Neural progenitor cell (in vitro differentiated cells): ENCODE results near the gene KAZN. TPM values are rescaled to one million over a fixed set of nuclear protein-coding genes. Genes with fewer than 3 reads are reported as not detected.

Experiments used
- DNase-seq: peaks from one replicate; pipeline ENCODE4 v3.0.0-alpha.2; 2016; ENCODE audit warnings: low spot score
- H2AFZ ChIP-seq: fragments of 200-600 bp; sonication (generic); replicated peaks from 2 replicates; pipeline ENCODE4 v1.6.1; 2016; ENCODE audit warnings: antibody characterized with exemption
- H3F3A ChIP-seq: fragments of 200-600 bp; sonication (generic); 2 replicates; pipeline ENCODE4 v1.6.1; 2016; ENCODE audit warnings: antibody characterized with exemption, low read depth
- H3K27ac ChIP-seq: fragments of 200-600 bp; sonication (generic); 2 replicates; pipeline ENCODE4 v1.5.1; 2016; ENCODE audit warnings: mild to moderate bottlenecking
- H3K27me3 ChIP-seq: fragments of 200-600 bp; sonication (generic); 2 replicates; pipeline ENCODE4 v1.6.1; 2016; ENCODE audit warnings: mild to moderate bottlenecking, moderate library complexity
- H3K36me3 ChIP-seq: fragments of 200-600 bp; sonication (generic); 2 replicates; pipeline ENCODE4 v1.5.1; 2016
- H3K4me1 ChIP-seq: fragments of 200-600 bp; sonication (generic); 2 replicates; pipeline ENCODE4 v1.6.1; 2016; ENCODE audit warnings: mixed run types
- H3K4me2 ChIP-seq: fragments of 200-600 bp; sonication (generic); 2 replicates; pipeline ENCODE4 v1.6.1; 2016
- H3K4me3 ChIP-seq: fragments of 200-600 bp; sonication (generic); 2 replicates; pipeline ENCODE4 v1.5.1; 2016
- H3K79me2 ChIP-seq: fragments of 200-600 bp; sonication (generic); 2 replicates; pipeline ENCODE4 v1.6.1; 2016; ENCODE audit warnings: low read depth
- H3K9ac ChIP-seq: fragments of 200-600 bp; sonication (generic); 2 replicates; pipeline ENCODE4 v1.6.1; 2016
- H3K9me3 ChIP-seq: fragments of 200-600 bp; sonication (generic); 2 replicates; pipeline ENCODE4 v1.5.1; 2016; ENCODE audit warnings: low read depth
- H4K20me1 ChIP-seq: fragments of 200-600 bp; sonication (generic); 2 replicates; pipeline ENCODE4 v1.6.1; 2016; ENCODE audit warnings: low read depth
- H3K27ac Mint-ChIP-seq: 3 replicates; pipeline ENCODE4 v1.8.0; 2021; ENCODE audit warnings: mixed read lengths
- H3K27me3 Mint-ChIP-seq: 2 replicates; pipeline ENCODE4 v1.8.0; 2022; ENCODE audit warnings: low read depth, mild to moderate bottlenecking, inconsistent platforms, moderate library complexity, mixed read lengths; ENCODE audit not compliant: insufficient read depth
- H3K36me3 Mint-ChIP-seq: 3 replicates; pipeline ENCODE4 v1.8.0; 2021; ENCODE audit warnings: mixed read lengths
- H3K4me1 Mint-ChIP-seq: 3 replicates; pipeline ENCODE4 v1.8.0; 2021; ENCODE audit warnings: mixed read lengths
- H3K4me3 Mint-ChIP-seq: 3 replicates; pipeline ENCODE4 v1.8.0; 2021; ENCODE audit warnings: mild to moderate bottlenecking, moderate library complexity, mixed read lengths
- H3K9me3 Mint-ChIP-seq: 3 replicates; pipeline ENCODE4 v1.8.0; 2020; ENCODE audit warnings: mixed read lengths
- EZH2 ChIP-seq: fragments of 200-600 bp; sonication (generic); IDR thresholded peaks from 2 replicates; pipeline ENCODE4 v1.6.1; 2017; ENCODE audit warnings: antibody characterized with exemption, mild to moderate bottlenecking, moderate library complexity
- EZH2phosphoT487 ChIP-seq: fragments of 200-600 bp; sonication (generic); IDR thresholded peaks from 2 replicates; pipeline ENCODE4 v1.6.1; 2017; ENCODE audit warnings: antibody characterized with exemption
- total RNA-seq: library from RNA; depleted of rRNA; stranded (reverse); fragments of >200 nt; gene quantifications from 2 replicates; pipeline ENCODE4 v1.2.3, GENCODE V29; 2015; ENCODE audit warnings: low replicate concordance
- TF ChIP-seq, protein P1 (sequence below): fragments of 200-600 bp; sonication (generic); IDR thresholded peaks from 2 replicates; pipeline ENCODE4 v1.5.1; 2017; ENCODE audit warnings: antibody characterized with exemption, mild to moderate bottlenecking

KAZN gene
- total RNA-seq, 1 donor from 2014 or later: 6.1 TPM

DNA sequence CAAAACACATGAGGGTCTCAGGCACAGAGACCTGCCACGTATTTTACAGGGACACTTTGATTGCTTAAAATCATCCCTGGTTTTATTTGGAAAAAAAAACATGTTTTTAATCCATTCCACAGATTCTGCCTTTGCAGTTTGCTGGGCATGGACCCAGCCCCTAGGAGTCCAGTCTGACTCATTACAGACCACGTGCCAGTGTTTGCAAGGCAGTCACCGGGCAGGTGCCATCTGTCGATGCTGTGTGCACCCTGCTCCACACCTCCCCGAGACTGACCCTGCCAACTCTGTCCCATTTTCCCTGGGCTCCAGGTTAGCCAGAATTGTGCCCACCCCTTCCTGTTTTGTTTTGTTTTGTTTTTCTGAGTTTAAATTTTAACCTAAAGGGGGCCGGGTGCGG, 406.6 kb downstream of the KAZN start:
- Histone ChIP-seq H3K36me3 (no peaks in the 10 kb centered on the region), H3K27ac (no peak overlapping the region), H3K4me1 (no peaks in the 10 kb centered on the region), H3K4me3 (no peak overlapping the region), H3F3A (no peaks in the 10 kb centered on the region), H3K79me2 (no peaks in the 10 kb centered on the region), H2AFZ (no peak overlapping the region), H3K27me3 (no peaks in the 10 kb centered on the region), H3K9ac (no peak overlapping the region), H4K20me1 (no peaks in the 10 kb centered on the region), H3K4me2 (no peak overlapping the region), H3K9me3 (no peaks in the 10 kb centered on the region)
- DNase-seq: no peak
- H3K9me3 Mint-ChIP-seq: no peaks in the 10 kb centered on the region
- H3K36me3 Mint-ChIP-seq: no peaks in the 10 kb centered on the region
- H3K4me1 Mint-ChIP-seq: peaks cover 11% of the 10 kb centered on the region
- H3K4me3 Mint-ChIP-seq: no peak overlapping the region
- TF ChIP-seq, protein P1, sequence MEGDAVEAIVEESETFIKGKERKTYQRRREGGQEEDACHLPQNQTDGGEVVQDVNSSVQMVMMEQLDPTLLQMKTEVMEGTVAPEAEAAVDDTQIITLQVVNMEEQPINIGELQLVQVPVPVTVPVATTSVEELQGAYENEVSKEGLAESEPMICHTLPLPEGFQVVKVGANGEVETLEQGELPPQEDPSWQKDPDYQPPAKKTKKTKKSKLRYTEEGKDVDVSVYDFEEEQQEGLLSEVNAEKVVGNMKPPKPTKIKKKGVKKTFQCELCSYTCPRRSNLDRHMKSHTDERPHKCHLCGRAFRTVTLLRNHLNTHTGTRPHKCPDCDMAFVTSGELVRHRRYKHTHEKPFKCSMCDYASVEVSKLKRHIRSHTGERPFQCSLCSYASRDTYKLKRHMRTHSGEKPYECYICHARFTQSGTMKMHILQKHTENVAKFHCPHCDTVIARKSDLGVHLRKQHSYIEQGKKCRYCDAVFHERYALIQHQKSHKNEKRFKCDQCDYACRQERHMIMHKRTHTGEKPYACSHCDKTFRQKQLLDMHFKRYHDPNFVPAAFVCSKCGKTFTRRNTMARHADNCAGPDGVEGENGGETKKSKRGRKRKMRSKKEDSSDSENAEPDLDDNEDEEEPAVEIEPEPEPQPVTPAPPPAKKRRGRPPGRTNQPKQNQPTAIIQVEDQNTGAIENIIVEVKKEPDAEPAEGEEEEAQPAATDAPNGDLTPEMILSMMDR: no peak
- TF ChIP-seq EZH2phosphoT487 (no peak), EZH2 (no peak)
- H3K27me3 Mint-ChIP-seq: peaks cover 6% of the 10 kb centered on the region
- H3K27ac Mint-ChIP-seq: no peak overlapping the region

DNA sequence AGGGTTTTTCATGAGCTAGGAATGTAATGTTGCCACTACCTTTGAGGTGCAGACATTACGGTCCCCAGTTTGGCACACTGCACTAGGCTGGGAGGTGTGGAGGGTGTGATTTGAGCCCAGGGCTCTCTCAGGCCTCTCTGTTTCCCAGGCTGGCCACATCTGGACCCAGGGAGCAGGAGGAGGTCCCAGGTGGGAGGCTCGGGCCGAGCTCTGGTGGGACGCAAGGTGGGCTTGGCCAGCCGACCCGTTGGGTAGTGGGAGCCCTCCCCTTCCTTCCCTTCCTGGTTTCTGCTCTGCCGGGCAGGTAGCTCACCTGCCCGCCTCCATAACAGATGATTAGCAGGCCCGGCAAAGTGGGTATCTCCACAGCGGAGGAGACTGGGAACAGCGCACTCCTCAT, 408.9 kb downstream of the KAZN start:
- Histone ChIP-seq H3K79me2 (no peaks in the 10 kb centered on the region), H3K27me3 (no peaks in the 10 kb centered on the region), H3K27ac (no peak overlapping the region), H3K4me2 (no peak overlapping the region), H3K9ac (no peak overlapping the region), H3F3A (peaks cover 5% of the 10 kb centered on the region), H2AFZ (no peak overlapping the region), H3K4me3 (no peak overlapping the region), H3K4me1 (peaks cover 12% of the 10 kb centered on the region), H3K36me3 (no peaks in the 10 kb centered on the region), H4K20me1 (no peaks in the 10 kb centered on the region), H3K9me3 (no peaks in the 10 kb centered on the region)
- Mint-ChIP-seq H3K4me3 (no peak overlapping the region), H3K36me3 (peaks cover 4% of the 10 kb centered on the region), H3K9me3 (peaks cover 2% of the 10 kb centered on the region), H3K27ac (no peak overlapping the region), H3K4me1 (peaks cover 22% of the 10 kb centered on the region), H3K27me3 (peaks cover 6% of the 10 kb centered on the region)
- no peak for TF ChIP-seq EZH2
- no peak for TF ChIP-seq EZH2phosphoT487
- TF ChIP-seq, protein P1: no peak
- no peak for DNase-seq

DNA sequence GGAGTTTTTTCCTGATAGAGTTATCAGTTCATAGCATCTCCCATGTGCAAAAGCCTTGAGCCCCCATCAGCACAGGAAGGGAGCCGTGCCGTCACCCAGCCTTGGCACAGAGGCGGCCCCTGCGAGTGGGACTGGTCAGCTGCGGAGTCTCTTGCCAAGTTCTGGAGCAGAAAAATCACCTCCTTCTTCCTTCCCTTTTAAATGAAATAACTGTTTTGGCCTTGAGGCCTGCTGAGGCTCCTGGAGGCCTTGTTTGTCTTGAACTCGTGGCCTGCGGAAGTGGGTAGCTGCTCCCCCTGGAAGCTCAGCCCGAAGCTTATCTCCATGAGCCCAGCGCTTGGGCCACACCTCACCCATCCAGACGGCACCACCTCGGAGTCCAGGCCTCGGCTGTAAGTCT, 409.4 kb downstream of the KAZN start:
- Histone ChIP-seq H3K36me3 (no peaks in the 10 kb centered on the region), H3K27me3 (no peaks in the 10 kb centered on the region), H3K27ac (no peak overlapping the region), H3K9me3 (no peaks in the 10 kb centered on the region), H3K79me2 (no peaks in the 10 kb centered on the region), H3K9ac (no peak overlapping the region), H3K4me3 (no peak overlapping the region), H4K20me1 (no peaks in the 10 kb centered on the region), H3F3A (peaks cover 5% of the 10 kb centered on the region), H2AFZ (no peak overlapping the region), H3K4me1 (peaks cover 12% of the 10 kb centered on the region), H3K4me2 (no peak overlapping the region)
- peaks cover 4% of the 10 kb centered on the region for H3K36me3 Mint-ChIP-seq
- no peak overlapping the region for H3K27ac Mint-ChIP-seq
- no peak overlapping the region for H3K4me3 Mint-ChIP-seq
- TF ChIP-seq EZH2phosphoT487: no peak
- TF ChIP-seq EZH2: no peak
- TF ChIP-seq, protein P1: no peak
- H3K27me3 Mint-ChIP-seq: peaks cover 10% of the 10 kb centered on the region
- DNase-seq: no peak
- peaks cover 2% of the 10 kb centered on the region for H3K9me3 Mint-ChIP-seq
- H3K4me1 Mint-ChIP-seq: peaks cover 23% of the 10 kb centered on the region
